HG03139 (cell line): Measurements from ENCODE around the gene MAPK9.

ENCODE experiments used
- ATAC-seq: cut with Tn5 transposase; IDR thresholded peaks from one replicate; pipeline ENCODE4 v1.9.1; 2021; ENCODE audit not compliant: unreplicated experiment

Gene MAPK9

GRCh38 chr5:180291943-180292831 lies at the start of gene MAPK9:
MAPK9 (minus strand) TSS chr5:180292083; CDS start chr5:180280561, 11,522 bp downstream.
- peak; percentile 76 for ATAC-seq

- ATAC-seq: no peak
Measured at GRCh38 chr5:180341595-180341994, 49.7 kb upstream of the MAPK9 start.

- no peak for ATAC-seq
Measured at GRCh38 chr5:180340856-180341255, 49.0 kb upstream of the MAPK9 start.

- no peak for ATAC-seq
Measured at GRCh38 chr5:180339583-180340183, 47.8 kb upstream of the MAPK9 start.

GRCh38 chr5:180338001-180338707 lies 46.3 kb upstream of the MAPK9 start:
- ATAC-seq: no peak

GRCh38 chr5:180336234-180337020 lies 44.5 kb upstream of the MAPK9 start:
- ATAC-seq: no peak

GRCh38 chr5:180335614-180336233 lies 43.8 kb upstream of the MAPK9 start:
- ATAC-seq: no peak

- no peak for ATAC-seq
Measured at GRCh38 chr5:180334751-180335613, 43.1 kb upstream of the MAPK9 start.

GRCh38 chr5:180334176-180334575 lies 42.3 kb upstream of the MAPK9 start:
- no peak for ATAC-seq

- no peak for ATAC-seq
Measured at GRCh38 chr5:180333661-180334060, 41.8 kb upstream of the MAPK9 start.

- no peak for ATAC-seq
Measured at GRCh38 chr5:180332861-180333260, 41.0 kb upstream of the MAPK9 start.

GRCh38 chr5:180332051-180332517 lies 40.2 kb upstream of the MAPK9 start:
- ATAC-seq: no peak

- ATAC-seq: no peak
Measured at GRCh38 chr5:180331647-180331950, 39.7 kb upstream of the MAPK9 start.

GRCh38 chr5:180330810-180331646 lies 39.1 kb upstream of the MAPK9 start:
- no peak for ATAC-seq

- ATAC-seq: no peak
Measured at GRCh38 chr5:180330270-180330648, 38.4 kb upstream of the MAPK9 start.

GRCh38 chr5:180329606-180330269 lies 37.9 kb upstream of the MAPK9 start:
- ATAC-seq: no peak

GRCh38 chr5:180329138-180329435 lies 37.2 kb upstream of the MAPK9 start:
- no peak for ATAC-seq
